DND-41 (cell line): ENCODE results near the gene C17orf75.
"Not testable (repeated sequence)": the region's sequence is repeated elsewhere in the genome, so short reads cannot be mapped to it uniquely, and the experiment has no call there.

Experiments used
- ATAC-seq: fragments of 200-7000 bp; cut with Tn5 transposase; 3 replicates; pipeline ENCODE4 v1.9.1; 2021; ENCODE audit warnings: low read depth; ENCODE audit not compliant: insufficient read depth
- DNase-seq: peaks from one replicate; pipeline ENCODE4 v3.0.0-alpha.2; 2020
- H2AFZ ChIP-seq: 2 replicates; pipeline ENCODE4 v1.6.0; 2012; ENCODE audit warnings: low read depth, low read length
- H3K27ac ChIP-seq: 2 replicates; pipeline ENCODE4 v1.5.1; 2012; ENCODE audit warnings: low read length, inconsistent platforms
- H3K27me3 ChIP-seq: fragments of 200-600 bp; sonication (generic); 2 replicates; pipeline ENCODE4 v1.6.0; 2012; ENCODE audit warnings: low read length, mild to moderate bottlenecking, inconsistent platforms; ENCODE audit not compliant: insufficient read depth, poor library complexity
- H3K36me3 ChIP-seq: 2 replicates; pipeline ENCODE4 v1.5.1; 2012; ENCODE audit warnings: low read length, inconsistent platforms; ENCODE audit not compliant: insufficient read depth
- H3K4me1 ChIP-seq: 2 replicates; pipeline ENCODE4 v1.5.1; 2012; ENCODE audit warnings: mild to moderate bottlenecking, low read length; ENCODE audit not compliant: insufficient read depth
- H3K4me2 ChIP-seq: 2 replicates; pipeline ENCODE4 v1.6.0; 2012; ENCODE audit warnings: mild to moderate bottlenecking, moderate library complexity, low read length, inconsistent platforms; ENCODE audit not compliant: insufficient read depth
- H3K4me3 ChIP-seq, 2 experiments: fragments of 200-600 bp in 1 of 2; shearing (Covaris generic) in 1 of 2; 2 replicates each; pipeline ENCODE4 v1.5.1; 2012 to 2016; ENCODE audit warnings: inconsistent platforms in 2 of 2, low read length in 2 of 2, mild to moderate bottlenecking in 2 of 2, low read depth in 1 of 2, moderate library complexity in 1 of 2
- H3K79me2 ChIP-seq: 2 replicates; pipeline ENCODE4 v1.6.0; 2012; ENCODE audit warnings: low read length, inconsistent platforms; ENCODE audit not compliant: insufficient read depth
- H3K9ac ChIP-seq: 2 replicates; pipeline ENCODE4 v1.6.0; 2012; ENCODE audit warnings: low read depth, mild to moderate bottlenecking, inconsistent platforms, low read length, moderate library complexity
- H3K9me3 ChIP-seq: 2 replicates; pipeline ENCODE4 v1.5.1; 2012; ENCODE audit warnings: low read length, moderate library complexity, mild to moderate bottlenecking, inconsistent platforms; ENCODE audit not compliant: insufficient read depth, severe bottlenecking
- H4K20me1 ChIP-seq: 2 replicates; pipeline ENCODE4 v1.6.0; 2012; ENCODE audit warnings: low read length; ENCODE audit not compliant: insufficient read depth
- CTCF ChIP-seq: IDR thresholded peaks from 2 replicates; pipeline ENCODE4 v1.5.1; 2012; ENCODE audit warnings: borderline replicate concordance, low read length, moderate library complexity, mild to moderate bottlenecking; ENCODE audit not compliant: poor library complexity, severe bottlenecking; ENCODE audit errors: extremely low read depth
- EZH2 ChIP-seq: IDR thresholded peaks from 3 replicates; pipeline ENCODE4 v1.6.1; 2012; ENCODE audit warnings: borderline replicate concordance, low read depth, mild to moderate bottlenecking, moderate library complexity, low read length, inconsistent platforms; ENCODE audit not compliant: severe bottlenecking

C17orf75 gene

GRCh38 chr17:32352734-32353133 lies 10.8 kb upstream of the C17orf75 start:
- not testable (repeated sequence) for DNase-seq, ATAC-seq, H3K9me3 ChIP-seq, H3K27me3 ChIP-seq, H2AFZ ChIP-seq
- H3K4me1 ChIP-seq = peaks cover 70% of the 10 kb centered on the region
- peak overlapping the region in 1 of 2 experiments; percentile 90; a peak in 3 of 4 replicates for H3K4me3 ChIP-seq
- H3K9ac ChIP-seq = peak overlapping the region; percentile 96
- peak overlapping the region; percentile 43; the same call in 1 of the 2 replicates for H3K27ac ChIP-seq
- H4K20me1 ChIP-seq = peaks cover 66% of the 10 kb centered on the region
- peaks cover 93% of the 10 kb centered on the region for H3K79me2 ChIP-seq
- peaks cover 71% of the 10 kb centered on the region for H3K36me3 ChIP-seq
- H3K4me2 ChIP-seq = peak overlapping the region; percentile 74

- Histone ChIP-seq H3K79me2 (peaks cover 74% of the 10 kb centered on the region), H3K27ac (peak overlapping the region; percentile 99), H2AFZ (peak overlapping the region; percentile 85), H3K9ac (peak overlapping the region; percentile 96), H3K4me1 (peaks cover 57% of the 10 kb centered on the region), H3K9me3 (no peaks in the 10 kb centered on the region), H3K27me3 (no peaks in the 10 kb centered on the region), H3K4me2 (peak overlapping the region; percentile 74), H4K20me1 (peaks cover 51% of the 10 kb centered on the region), H3K4me3 (peak overlapping the region; percentile 89 to 90), H3K36me3 (peaks cover 54% of the 10 kb centered on the region)
- TF ChIP-seq CTCF (peak; percentile 2), EZH2 (no peak)
- ATAC-seq (peak; percentile 35; the same call in 2 of the 3 replicates), DNase-seq (peak; percentile 62)
These were observed 8.9 kb upstream of the C17orf75 start for GRCh38 chr17:32350666-32351418.

GRCh38 chr17:32349854-32350665 lies 8.1 kb upstream of the C17orf75 start, which contains the start of gene ZNF207:
ZNF207 (plus strand) TSS chr17:32350157; CDS start chr17:32350286, 129 bp downstream.
- peak within 1 kb of the TSS; percentile 89 to 90 for H3K4me3 ChIP-seq
- H3K36me3 ChIP-seq = peaks cover 46% of the 10 kb centered on the region
- peaks cover 66% of the 10 kb centered on the region for H3K79me2 ChIP-seq
- TF ChIP-seq CTCF (peak; percentile 5), EZH2 (no peak)
- H3K4me2 ChIP-seq = peak within 1 kb of the TSS; percentile 74
- no peaks in the 10 kb centered on the region for H3K27me3 ChIP-seq
- no peaks in the 10 kb centered on the region for H3K9me3 ChIP-seq
- H4K20me1 ChIP-seq = peaks cover 44% of the 10 kb centered on the region
- ATAC-seq (peak; percentile 94), DNase-seq (peak; percentile 96)
- peak within 1 kb of the TSS; percentile 85 for H2AFZ ChIP-seq
- peaks cover 49% of the 10 kb centered on the region for H3K4me1 ChIP-seq
- peak within 1 kb of the TSS; percentile 96 for H3K9ac ChIP-seq
- H3K27ac ChIP-seq = peak within 1 kb of the TSS; percentile 99
